ENCODE results near the gene CREB1. TPM values are rescaled to one million over a fixed set of nuclear protein-coding genes. Genes with fewer than 3 reads are reported as not detected.
"Not testable (repeated sequence)": the region's sequence is repeated elsewhere in the genome, so short reads cannot be mapped to it uniquely, and the experiment has no call there.

Gene CREB1
- total RNA-seq, 1 donor from 2014 or later, result 76.8 TPM

DNA sequence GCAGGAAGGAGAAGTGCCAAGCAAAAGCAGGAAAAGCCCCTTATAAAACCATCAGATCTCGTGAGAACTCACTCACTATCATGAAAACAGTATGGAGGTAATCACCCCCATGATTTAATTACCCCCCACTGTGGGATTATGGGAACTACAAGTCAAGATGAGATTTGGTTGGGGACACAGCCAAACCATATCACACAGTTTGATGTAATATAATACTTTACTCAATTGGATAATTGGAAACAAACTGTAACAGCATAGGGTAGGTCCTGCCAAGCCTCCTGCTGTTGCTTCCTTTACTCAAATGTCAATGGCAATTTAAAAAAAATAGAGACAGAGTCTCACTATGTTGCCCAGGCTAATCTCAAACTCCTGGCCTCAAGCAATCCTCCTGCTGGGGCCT is 110.9 kb downstream of the CREB1 start:
- Mint-ChIP-seq H3K4me1 (ENCODE audit: unreplicated experiment) (no peaks in the 10 kb centered on the region), H3K27ac (ENCODE audit: unreplicated experiment) (no peak overlapping the region), H3K27me3 (ENCODE audit: unreplicated experiment) (peaks cover 2% of the 10 kb centered on the region), H3K36me3 (ENCODE audit: low read depth, unreplicated experiment) (no peaks in the 10 kb centered on the region), H3K4me3 (ENCODE audit: unreplicated experiment) (no peak overlapping the region), H3K9me3 (ENCODE audit: unreplicated experiment) (no peaks in the 10 kb centered on the region)
- TF ChIP-seq, protein P1, sequence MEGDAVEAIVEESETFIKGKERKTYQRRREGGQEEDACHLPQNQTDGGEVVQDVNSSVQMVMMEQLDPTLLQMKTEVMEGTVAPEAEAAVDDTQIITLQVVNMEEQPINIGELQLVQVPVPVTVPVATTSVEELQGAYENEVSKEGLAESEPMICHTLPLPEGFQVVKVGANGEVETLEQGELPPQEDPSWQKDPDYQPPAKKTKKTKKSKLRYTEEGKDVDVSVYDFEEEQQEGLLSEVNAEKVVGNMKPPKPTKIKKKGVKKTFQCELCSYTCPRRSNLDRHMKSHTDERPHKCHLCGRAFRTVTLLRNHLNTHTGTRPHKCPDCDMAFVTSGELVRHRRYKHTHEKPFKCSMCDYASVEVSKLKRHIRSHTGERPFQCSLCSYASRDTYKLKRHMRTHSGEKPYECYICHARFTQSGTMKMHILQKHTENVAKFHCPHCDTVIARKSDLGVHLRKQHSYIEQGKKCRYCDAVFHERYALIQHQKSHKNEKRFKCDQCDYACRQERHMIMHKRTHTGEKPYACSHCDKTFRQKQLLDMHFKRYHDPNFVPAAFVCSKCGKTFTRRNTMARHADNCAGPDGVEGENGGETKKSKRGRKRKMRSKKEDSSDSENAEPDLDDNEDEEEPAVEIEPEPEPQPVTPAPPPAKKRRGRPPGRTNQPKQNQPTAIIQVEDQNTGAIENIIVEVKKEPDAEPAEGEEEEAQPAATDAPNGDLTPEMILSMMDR (IDR thresholded peaks at IDR 0.05; ENCODE audit: unreplicated experiment), result no peak
- no peak for DNase-seq (ENCODE audit: low spot score)

DNA sequence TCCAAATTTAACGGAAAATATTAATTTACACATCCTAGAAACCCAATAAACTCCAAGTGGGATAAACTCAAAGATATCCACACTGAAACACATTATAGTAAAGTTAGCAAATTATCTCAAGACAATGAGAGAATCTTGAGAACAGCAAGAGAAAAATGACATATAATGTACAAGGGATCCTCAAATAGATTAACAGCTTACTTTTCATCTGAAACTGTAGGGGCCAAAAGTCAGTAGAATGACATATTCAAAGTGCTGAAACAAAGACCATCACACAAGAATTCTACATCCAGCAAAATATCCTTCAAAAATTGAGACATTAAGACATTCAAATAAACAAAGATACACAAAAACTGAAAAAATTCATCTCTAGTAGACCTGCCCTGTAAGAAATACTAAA is 114.1 kb downstream of the CREB1 start:
- no peaks in the 10 kb centered on the region for H3K36me3 Mint-ChIP-seq (ENCODE audit: low read depth, unreplicated experiment)
- no peak for DNase-seq (ENCODE audit: low spot score)
- no peaks in the 10 kb centered on the region for H3K9me3 Mint-ChIP-seq (ENCODE audit: unreplicated experiment)
- H3K4me1 Mint-ChIP-seq (ENCODE audit: unreplicated experiment), result no peaks in the 10 kb centered on the region
- H3K4me3 Mint-ChIP-seq (ENCODE audit: unreplicated experiment), result no peak overlapping the region
- H3K27me3 Mint-ChIP-seq (ENCODE audit: unreplicated experiment), result peaks cover 2% of the 10 kb centered on the region
- no peak overlapping the region for H3K27ac Mint-ChIP-seq (ENCODE audit: unreplicated experiment)
- TF ChIP-seq, protein P1 (IDR thresholded peaks at IDR 0.05; ENCODE audit: unreplicated experiment), result no peak

DNA sequence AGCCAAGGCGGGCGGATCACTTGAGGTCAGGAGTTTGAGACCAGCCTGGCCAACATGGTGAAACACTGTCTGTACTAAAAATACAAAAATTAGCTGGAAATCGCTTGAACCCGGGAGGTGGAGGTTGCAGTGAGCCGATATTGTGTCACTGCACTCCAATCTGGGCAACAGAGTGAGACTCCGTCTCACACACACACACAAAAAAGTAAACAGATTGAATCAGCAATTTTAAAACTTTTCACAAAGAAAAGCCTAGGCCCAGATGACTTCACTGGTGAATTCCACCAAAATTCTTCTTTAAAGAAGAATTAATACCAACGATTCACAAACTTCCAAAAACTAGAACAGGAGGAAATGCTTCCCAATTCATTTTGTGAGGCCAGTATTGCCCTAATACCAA is 116.8 kb downstream of the CREB1 start:
- not testable (repeated sequence) for H3K4me1 Mint-ChIP-seq (ENCODE audit: unreplicated experiment); H3K27me3 Mint-ChIP-seq (ENCODE audit: unreplicated experiment); H3K9me3 Mint-ChIP-seq (ENCODE audit: unreplicated experiment); H3K4me3 Mint-ChIP-seq (ENCODE audit: unreplicated experiment); H3K27ac Mint-ChIP-seq (ENCODE audit: unreplicated experiment); H3K36me3 Mint-ChIP-seq (ENCODE audit: low read depth, unreplicated experiment); DNase-seq (ENCODE audit: low spot score)

Other genes with a start within 250 kb of the CREB1 start
- gene METTL21A, start 95.4 kb downstream of the CREB1 start, total RNA-seq (ENCODE audit: unreplicated experiment), result 14.9 TPM
- 75.5 TPM for gene CCNYL1, start 181.7 kb downstream of the CREB1 start, total RNA-seq (ENCODE audit: unreplicated experiment)
- gene FZD5, start 239.9 kb downstream of the CREB1 start, total RNA-seq (ENCODE audit: unreplicated experiment), result 9.3 TPM

Data from endothelial cell (in vitro differentiated cells).